UCSD-AML1 (cell line): ENCODE data around the gene IL37.

ENCODE experiments used
- DNase-seq: peaks from one replicate; lab custom pipeline; 2025; ENCODE audit not compliant: unreplicated experiment; lab: John Stamatoyannopoulos, UW

Gene IL37

GRCh38 chr2:112910865-112911264 is at the start of gene IL37:
IL37 (plus strand) TSS chr2:112911165; CDS start chr2:112913013, 1,848 bp downstream.
- DNase-seq, result no peak

- DNase-seq, result no peak
Measured at GRCh38 chr2:112864072-112864471, 46.9 kb upstream of the IL37 start.

GRCh38 chr2:112866128-112866835 is 44.7 kb upstream of the IL37 start:
- DNase-seq, result no peak

GRCh38 chr2:112867701-112868631 is 43.0 kb upstream of the IL37 start:
- DNase-seq, result no peak

- peak; percentile 28 for DNase-seq
Measured at GRCh38 chr2:112869258-112869842, 41.6 kb upstream of the IL37 start.

- no peak for DNase-seq
Measured at GRCh38 chr2:112870841-112871835, 39.8 kb upstream of the IL37 start.

- no peak for DNase-seq
Measured at GRCh38 chr2:112876257-112876970, 34.6 kb upstream of the IL37 start.

GRCh38 chr2:112876971-112877361 is 34.0 kb upstream of the IL37 start:
- no peak for DNase-seq

GRCh38 chr2:112877423-112877822 is 33.5 kb upstream of the IL37 start:
- DNase-seq, result no peak

GRCh38 chr2:112879491-112880041 is 31.4 kb upstream of the IL37 start:
- peak; percentile 34 for DNase-seq

- DNase-seq, result no peak
Measured at GRCh38 chr2:112880091-112880531, 30.9 kb upstream of the IL37 start.

GRCh38 chr2:112880696-112881095 is 30.3 kb upstream of the IL37 start:
- peak; percentile 41 for DNase-seq

- peak; percentile 46 for DNase-seq
Measured at GRCh38 chr2:112881217-112881985, 29.6 kb upstream of the IL37 start.

GRCh38 chr2:112883669-112884068 is 27.3 kb upstream of the IL37 start:
- DNase-seq, result no peak

- DNase-seq, result peak; percentile 73
Measured at GRCh38 chr2:112884869-112885505, 26.0 kb upstream of the IL37 start.

- DNase-seq, result no peak
Measured at GRCh38 chr2:112885506-112885902, 25.5 kb upstream of the IL37 start.

- no peak for DNase-seq
Measured at GRCh38 chr2:112886291-112886690, 24.7 kb upstream of the IL37 start.
